ENCODE results near the gene BCL10.
A peak's percentile ranks its signal among the peaks of the same experiment; 100 is the strongest.

The BCL10 gene

GRCh38 chr1:85297855-85298629, 21.6 kb upstream of the BCL10 start:
- peak; percentile 99 for DNase-seq (ENCODE audit: low read depth)

- no peak for DNase-seq (ENCODE audit: low read depth)
Measured at GRCh38 chr1:85297538-85297854, 21.1 kb upstream of the BCL10 start.

- peak; percentile 76 for DNase-seq (ENCODE audit: low read depth)
Measured at GRCh38 chr1:85296980-85297379, 20.5 kb upstream of the BCL10 start.

DNA sequence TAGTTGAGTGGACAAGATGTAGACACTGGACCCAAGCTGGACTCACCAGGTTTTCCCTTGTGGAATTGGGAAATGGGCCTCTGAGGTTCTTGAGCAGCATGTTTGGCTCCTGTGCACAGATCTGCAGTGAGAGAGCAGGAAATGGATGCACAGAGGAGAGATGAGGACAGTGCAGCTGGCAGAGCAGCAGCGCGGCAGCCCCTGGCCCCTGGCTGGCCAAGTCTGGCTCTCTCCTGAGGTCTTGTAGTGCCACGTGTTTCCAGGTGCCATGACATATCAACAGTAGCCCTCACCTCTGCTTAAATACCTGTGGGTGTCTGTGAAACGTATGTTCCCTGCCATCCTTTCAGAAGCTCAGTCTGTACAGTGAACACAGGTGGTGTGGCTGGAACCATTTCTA, 19.2 kb upstream of the BCL10 start:
- DNase-seq (ENCODE audit: low read depth), result no peak

- DNase-seq (ENCODE audit: low read depth), result peak; percentile 46
Measured at GRCh38 chr1:85295006-85295431, 18.6 kb upstream of the BCL10 start.

DNA sequence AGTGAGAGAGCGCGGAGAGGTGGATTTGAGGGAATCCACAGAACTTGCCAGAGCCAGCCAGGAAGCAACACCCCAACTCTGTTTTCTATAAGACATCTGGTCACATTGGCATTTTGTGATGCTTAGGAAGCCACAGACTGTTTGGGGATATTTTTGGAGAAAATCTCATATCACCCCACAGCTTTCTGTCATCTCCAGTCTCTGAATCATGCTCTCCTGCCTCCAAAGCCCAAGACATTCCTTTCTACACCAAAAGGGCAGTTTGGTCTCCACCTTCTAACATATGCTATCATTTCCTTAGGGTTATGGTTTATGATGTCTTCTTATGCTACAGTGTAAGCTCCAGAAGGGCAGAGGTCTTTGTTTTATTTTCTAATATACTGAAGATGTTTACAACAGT, 14.4 kb upstream of the BCL10 start:
- DNase-seq (ENCODE audit: low read depth), result peak; percentile 70

- no peak for DNase-seq (ENCODE audit: low read depth)
Measured at GRCh38 chr1:85289848-85290335, 13.5 kb upstream of the BCL10 start.

DNA sequence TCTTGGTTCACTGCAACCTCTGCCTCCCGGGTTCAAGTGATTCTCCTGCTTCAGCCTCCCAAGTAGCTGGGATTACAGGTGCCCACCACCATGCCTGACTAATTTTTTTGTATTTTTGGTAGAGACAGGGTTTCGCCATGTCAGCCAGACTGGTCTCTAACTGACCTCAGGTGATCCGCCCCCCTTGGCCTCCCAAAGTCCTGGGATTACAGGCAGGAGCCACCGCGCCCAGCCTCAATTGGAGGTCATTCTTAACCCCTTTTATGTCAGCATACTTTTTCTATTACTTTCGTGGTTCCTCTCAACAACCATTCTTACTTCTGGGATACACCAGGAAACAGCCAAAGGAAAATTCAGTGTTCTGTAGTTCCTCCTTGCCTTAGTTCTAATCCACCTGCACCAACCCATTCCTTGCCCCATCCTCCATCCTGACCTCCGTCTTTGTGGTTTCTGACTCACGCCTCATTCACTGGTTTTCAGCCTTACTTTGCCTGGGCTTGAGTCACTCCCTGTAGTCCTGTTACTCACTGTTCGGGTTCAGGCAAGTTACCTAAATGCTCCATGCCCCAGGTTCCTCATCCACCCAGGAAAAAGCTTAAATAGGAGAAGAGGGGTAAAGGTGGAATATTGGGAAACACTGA, 12.9 kb upstream of the BCL10 start:
- peak; percentile 90 for DNase-seq (ENCODE audit: low read depth)

DNA sequence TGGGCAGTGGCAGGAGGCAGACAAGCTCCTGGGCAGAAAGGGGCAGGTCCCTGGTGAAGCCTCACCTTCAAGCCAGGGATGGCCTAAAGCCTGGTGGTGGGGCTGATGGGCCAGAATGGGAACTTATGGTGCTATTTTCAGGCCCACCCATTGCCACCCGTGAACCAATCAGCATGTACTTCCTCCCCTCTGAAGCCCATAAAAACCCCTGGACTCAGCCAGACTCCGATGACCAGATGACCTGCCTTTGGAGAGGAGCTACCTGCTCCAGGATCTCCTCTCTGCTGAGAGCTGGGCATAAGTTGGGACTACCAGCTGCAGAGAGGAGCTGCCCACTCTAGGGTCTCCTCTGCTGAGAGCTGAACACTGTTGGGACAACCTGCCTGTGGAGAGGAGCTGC, 7.8 kb upstream of the BCL10 start:
- no peak for DNase-seq (ENCODE audit: low read depth)

GRCh38 chr1:85283475-85284199, 7.2 kb upstream of the BCL10 start:
- peak; percentile 26 for DNase-seq (ENCODE audit: low read depth)

GRCh38 chr1:85282424-85282823, 6.0 kb upstream of the BCL10 start:
- DNase-seq (ENCODE audit: low read depth), result no peak

GRCh38 chr1:85280636-85281035, 4.2 kb upstream of the BCL10 start:
- no peak for DNase-seq (ENCODE audit: low read depth)

DNA sequence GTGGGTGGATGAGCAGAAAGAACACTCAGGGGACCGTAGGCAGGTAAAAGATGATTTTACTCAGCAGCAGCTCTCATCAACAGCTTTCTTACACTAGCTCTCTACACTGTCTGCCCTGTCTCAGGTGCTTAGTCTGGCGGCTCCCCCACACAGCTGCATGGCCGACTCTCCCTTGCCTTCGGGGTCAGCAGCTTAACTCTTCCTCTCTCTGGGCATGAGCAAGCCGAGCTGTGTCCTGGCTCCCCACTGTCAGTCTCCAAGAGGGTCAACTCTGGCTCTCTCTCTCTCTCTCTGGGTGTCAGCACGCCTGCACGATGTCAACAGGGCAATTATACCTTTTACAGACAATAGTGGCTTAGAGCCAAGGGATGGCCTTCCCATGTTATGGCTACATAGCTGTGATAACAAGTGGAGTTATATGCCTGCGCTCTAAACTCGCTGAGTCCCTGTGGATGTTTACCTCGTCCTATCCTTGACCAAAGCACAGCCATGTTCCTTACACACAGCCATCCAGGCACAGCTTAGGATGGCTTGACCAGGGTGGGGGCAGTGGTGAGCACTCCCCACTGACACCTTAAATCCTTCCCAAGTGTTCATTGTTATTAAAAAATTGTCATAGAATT, 3.1 kb upstream of the BCL10 start:
- DNase-seq (ENCODE audit: low read depth), result no peak

DNA sequence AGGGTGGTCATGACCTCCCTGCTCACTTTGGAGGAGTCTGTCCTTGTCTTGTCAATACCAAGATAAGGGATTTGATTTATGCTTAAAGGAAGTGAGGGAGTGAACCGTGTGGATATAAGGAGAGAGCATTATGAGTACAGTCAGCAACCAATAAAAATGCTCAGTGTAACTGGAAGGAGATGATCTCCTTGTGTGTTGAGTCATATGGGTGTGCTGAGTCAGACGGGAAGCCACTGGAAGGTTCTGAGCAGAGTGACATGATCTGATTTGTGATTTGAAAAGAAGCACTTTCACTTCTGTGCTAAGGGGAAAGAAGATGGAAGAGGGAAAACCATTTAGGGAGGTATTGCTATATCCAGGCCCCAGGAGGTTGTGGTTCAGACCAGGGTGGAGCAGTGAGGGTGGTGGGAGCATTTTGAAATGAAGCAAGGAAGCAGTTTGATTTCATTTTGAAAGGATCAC, 2.5 kb upstream of the BCL10 start:
- peak; percentile 96 for DNase-seq (ENCODE audit: low read depth)

- no peak for DNase-seq (ENCODE audit: low read depth)
Measured at GRCh38 chr1:85277802-85278201, 1.4 kb upstream of the BCL10 start.

DNA sequence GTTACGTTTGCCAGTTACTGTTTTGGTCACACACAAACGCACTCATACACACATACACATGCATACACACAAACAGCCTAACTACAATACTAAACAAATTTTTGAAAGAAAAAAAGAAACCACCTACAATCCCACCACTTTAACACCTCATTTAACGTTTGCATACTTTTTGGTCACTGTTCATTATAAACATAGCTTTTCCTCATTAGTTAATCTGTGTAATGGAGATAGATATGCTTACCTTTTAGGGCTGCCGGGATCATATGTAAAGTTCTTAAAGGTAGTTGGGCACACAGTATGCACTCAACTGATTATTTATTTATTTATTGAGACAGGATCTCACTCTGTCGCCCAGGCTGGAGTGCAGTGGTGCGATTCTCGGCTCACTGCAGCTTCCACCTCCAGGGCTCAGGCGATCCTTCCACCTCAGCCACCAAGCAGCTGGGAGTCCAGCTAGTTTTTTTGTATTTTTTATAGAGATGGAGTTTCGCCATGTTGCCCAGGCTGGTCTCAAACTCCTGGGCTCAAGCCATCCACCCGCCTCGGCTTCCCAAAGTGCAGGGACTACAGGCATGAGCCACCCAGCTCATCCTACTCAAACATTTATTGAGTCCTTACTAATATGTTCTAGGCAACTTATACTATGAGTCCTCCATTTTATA, 677 bp upstream of the BCL10 start:
- DNase-seq (ENCODE audit: low read depth), result no peak

- no peak for DNase-seq (ENCODE audit: low read depth)
Measured at GRCh38 chr1:85275701-85276214, 674 bp downstream of the BCL10 start.

DNA sequence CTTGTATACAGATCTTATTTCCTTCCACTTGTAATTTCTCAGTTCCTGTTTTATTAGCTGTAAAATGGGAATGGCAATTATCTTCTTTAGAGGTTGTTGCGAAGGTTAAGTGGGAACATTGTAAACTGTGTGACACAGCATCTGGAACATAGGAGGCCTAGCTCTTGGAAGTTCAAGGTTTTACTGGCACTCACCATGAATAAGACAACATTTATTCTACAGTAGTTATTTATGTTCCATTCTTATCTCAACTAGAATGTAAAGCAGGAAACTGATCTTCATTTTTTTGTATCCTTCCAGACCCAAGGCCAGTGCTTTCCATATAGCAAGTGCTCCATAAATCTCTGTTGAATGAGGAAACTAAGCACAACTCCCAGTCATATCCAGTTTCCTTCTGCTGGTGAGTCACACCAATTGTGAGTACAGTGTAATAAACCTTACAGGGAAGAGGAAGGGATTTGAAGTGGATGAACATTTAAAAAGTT, 1.4 kb downstream of the BCL10 start:
- DNase-seq (ENCODE audit: low read depth), result peak; percentile 83

DNA sequence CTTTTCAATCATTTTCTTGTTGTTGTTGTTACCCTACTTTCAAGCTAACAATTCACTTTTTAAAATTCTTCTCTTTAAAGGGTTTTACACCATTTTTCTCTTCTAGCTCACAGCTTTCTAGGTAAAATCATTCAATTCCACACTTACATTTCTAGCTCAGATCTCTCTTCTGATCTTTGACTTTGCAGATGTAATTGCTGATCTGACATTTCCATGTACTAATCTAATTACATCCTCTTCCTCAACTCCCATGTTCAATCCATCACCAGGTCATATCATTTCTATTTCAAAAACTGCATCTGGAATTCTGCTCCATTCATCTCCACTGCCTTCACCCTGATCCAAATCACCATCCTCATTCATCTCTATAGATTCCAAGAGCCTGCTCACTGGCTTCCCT, 3.0 kb downstream of the BCL10 start:
- DNase-seq (ENCODE audit: low read depth), result no peak

- DNase-seq (ENCODE audit: low read depth), result no peak
Measured at GRCh38 chr1:85268801-85269585, 7.4 kb downstream of the BCL10 start.

DNA sequence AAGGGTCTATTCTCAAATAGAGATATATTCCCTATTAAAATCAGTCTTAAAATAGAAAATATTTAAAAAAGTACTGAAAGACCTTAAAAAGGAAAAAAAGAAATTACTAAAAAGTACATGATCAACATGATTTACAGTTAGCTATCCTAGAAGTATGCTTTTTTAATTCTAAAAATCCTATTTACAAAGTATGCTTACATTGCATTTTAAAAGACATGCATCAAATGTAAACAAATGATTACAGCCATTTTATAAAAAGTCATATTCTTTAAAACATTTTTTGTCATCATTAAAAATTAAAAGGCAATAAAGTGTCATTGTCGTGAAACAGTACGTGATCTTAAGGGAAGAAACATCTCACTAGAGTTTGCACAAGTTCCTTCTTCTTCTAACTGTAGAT, 9.1 kb downstream of the BCL10 start:
- no peak for DNase-seq (ENCODE audit: low read depth)
